Small intestine (tissue), 7 donors: ENCODE results near the gene CXCL3. TPM values are rescaled to one million over a fixed set of nuclear protein-coding genes. Genes with fewer than 3 reads are reported as not detected.
A peak's percentile ranks its signal among the peaks of the same experiment; 100 is the strongest.

Experiments
- DNase-seq, 2 donors: peaks; one replicate each; pipeline versions ENCODE4 v3.0.0 to v3.0.0-alpha.2; 2013
- FAIRE-seq: peaks from 2 replicates; lab custom pipeline; 2012; peaks lifted over from hg19 to GRCh38; lab: Jason Lieb, UNC
- H3K27ac ChIP-seq, 3 donors: one replicate each; pipeline ENCODE4 v1.5.1; 2013; ENCODE audit warnings: low read length in 2 of 3, mild to moderate bottlenecking in 2 of 3, control low read depth in 1 of 3, inconsistent platforms in 1 of 3, low read depth in 1 of 3, moderate library complexity in 1 of 3
- H3K27me3 ChIP-seq, 3 donors: one replicate each; pipeline ENCODE4 v1.6.1; 2013; ENCODE audit warnings: low read length in 3 of 3, inconsistent platforms in 1 of 3; ENCODE audit not compliant: control insufficient read depth in 3 of 3, insufficient read depth in 3 of 3
- H3K36me3 ChIP-seq, 3 donors: one replicate each; pipeline ENCODE4 v1.6.1; 2013; ENCODE audit warnings: low read length in 3 of 3, inconsistent platforms in 1 of 3, low read depth in 1 of 3, mild to moderate bottlenecking in 1 of 3, moderate library complexity in 1 of 3; ENCODE audit not compliant: control insufficient read depth in 3 of 3, insufficient read depth in 2 of 3
- H3K4me1 ChIP-seq, 3 donors: one replicate each; pipeline ENCODE4 v1.6.1; 2013; ENCODE audit warnings: low read length in 2 of 3, inconsistent platforms in 1 of 3, low read depth in 1 of 3, mild to moderate bottlenecking in 1 of 3, moderate library complexity in 1 of 3; ENCODE audit not compliant: control insufficient read depth in 3 of 3, insufficient read depth in 2 of 3
- H3K4me3 ChIP-seq, 3 donors: one replicate each; pipeline ENCODE4 v1.5.1; 2013; ENCODE audit warnings: low read length in 3 of 3, control low read depth in 1 of 3, inconsistent platforms in 1 of 3, low read depth in 1 of 3, mild to moderate bottlenecking in 1 of 3, moderate library complexity in 1 of 3
- H3K9me3 ChIP-seq, 2 donors: one replicate each; pipeline ENCODE4 v1.6.1; 2013; ENCODE audit warnings: low read depth in 1 of 2, low read length in 1 of 2; ENCODE audit not compliant: control insufficient read depth in 2 of 2, insufficient read depth in 1 of 2
- WGBS, 3 donors: extraction: QIAGEN DNeasy Blood & Tissue Kit; methylation state at CpG; one replicate each; pipeline ENCODE4 v1.1.7; 2013; 5-methylcytosine and 5-hydroxymethylcytosine counted together
- polyA plus RNA-seq, 4 donors: library from polyadenylated mRNA; stranded (reverse) in 3 of 4; unstranded in 1 of 4; fragments of 200-250 nt in 3 of 4; fragments of 120-200 nt in 1 of 4; gene quantifications; one replicate each; pipeline versions ENCODE4 v1.2.1 to v1.2.3, GENCODE V29; 2013
- donor health status: healthy with polysubstance abuse.
- donor health status: control.
- donor health status: control.
- donor health status: Bipolar disorder and iron deficiency.
- donor health status: healthy.

CXCL3 gene
- polyA plus RNA-seq, 4 donors, result 0.89 to 5.6 (median 4.9) TPM; not detected in 1

GRCh38 chr4:74073358-74073757 is 34.9 kb upstream of the CXCL3 start:
- H3K4me1 ChIP-seq, result no peaks in the 10 kb centered on the region
- DNase-seq (no peak), FAIRE-seq (no peak)

GRCh38 chr4:74072739-74073138 is 34.2 kb upstream of the CXCL3 start:
- Histone ChIP-seq H3K9me3 (peaks cover 0 to 2% of the 10 kb centered on the region in 2 donors), H3K27ac (no peak overlapping the region), H3K4me1 (no peaks in the 10 kb centered on the region), H3K27me3 (no peaks in the 10 kb centered on the region), H3K36me3 (no peaks in the 10 kb centered on the region), H3K4me3 (no peak overlapping the region)
- DNase-seq (no peak), FAIRE-seq (no peak)
- WGBS, 3 donors, result 95 to 100% (median 97%) methylated on average over 1 of the region's 1 CpG

More at GRCh38 chr4:74073358-74073757, 34.9 kb upstream of the CXCL3 start:
- Histone ChIP-seq H3K27ac (no peak overlapping the region), H3K36me3 (no peaks in the 10 kb centered on the region), H3K4me3 (no peak overlapping the region), H3K9me3 (peaks cover 0 to 2% of the 10 kb centered on the region in 2 donors), H3K27me3 (no peaks in the 10 kb centered on the region)

- no peak overlapping the region for H3K4me3 ChIP-seq
- peaks cover 0 to 11% (median 1%) of the 10 kb centered on the region in 3 donors for H3K4me1 ChIP-seq
- peaks cover 0 to 2% of the 10 kb centered on the region in 2 donors for H3K9me3 ChIP-seq
- H3K36me3 ChIP-seq, result no peaks in the 10 kb centered on the region
- H3K27me3 ChIP-seq, result no peaks in the 10 kb centered on the region
- no peak overlapping the region for H3K27ac ChIP-seq
- no peak for DNase-seq
- no peak for FAIRE-seq
Observed at GRCh38 chr4:74067586-74067985, 29.1 kb upstream of the CXCL3 start.

- DNase-seq, result no peak
- no peak for FAIRE-seq
- H3K27ac ChIP-seq, result no peak overlapping the region
- 85 to 89% (median 89%) methylated on average over 2 of the region's 2 CpGs for WGBS, 3 donors
- H3K4me1 ChIP-seq, result peaks cover 0 to 18% (median 4%) of the 10 kb centered on the region in 3 donors
- H3K9me3 ChIP-seq, result peaks cover 0 to 6% of the 10 kb centered on the region in 2 donors
- H3K4me3 ChIP-seq, result no peak overlapping the region
- H3K27me3 ChIP-seq, result no peaks in the 10 kb centered on the region
- H3K36me3 ChIP-seq, result no peaks in the 10 kb centered on the region
Observed at GRCh38 chr4:74066232-74066631, 27.7 kb upstream of the CXCL3 start.

- FAIRE-seq (no peak), DNase-seq (no peak)
- H3K4me3 ChIP-seq, result no peak overlapping the region
- no peaks in the 10 kb centered on the region for H3K27me3 ChIP-seq
- no peak overlapping the region for H3K27ac ChIP-seq
- H3K4me1 ChIP-seq, result peaks cover 0 to 18% (median 4%) of the 10 kb centered on the region in 3 donors
- peaks cover 0 to 7% of the 10 kb centered on the region in 2 donors for H3K9me3 ChIP-seq
- 78 to 90% (median 79%) methylated on average over 6 of the region's 6 CpGs for WGBS, 3 donors
- no peaks in the 10 kb centered on the region for H3K36me3 ChIP-seq
Observed at GRCh38 chr4:74065115-74065642, 26.7 kb upstream of the CXCL3 start.

- peaks cover 0 to 18% (median 4%) of the 10 kb centered on the region in 3 donors for H3K4me1 ChIP-seq
- 8 to 43% (median 19%) methylated on average over 1 of the region's 1 CpG for WGBS, 3 donors
- FAIRE-seq, result no peak
- H3K4me3 ChIP-seq, result no peak overlapping the region
- peaks cover 0 to 4% of the 10 kb centered on the region in 2 donors for H3K9me3 ChIP-seq
- no peak overlapping the region for H3K27ac ChIP-seq
- H3K27me3 ChIP-seq, result no peaks in the 10 kb centered on the region
- peak in 1 of 2 donors; percentile 19 for DNase-seq
- H3K36me3 ChIP-seq, result no peaks in the 10 kb centered on the region
Observed at GRCh38 chr4:74063859-74064258, 25.4 kb upstream of the CXCL3 start.

DNA sequence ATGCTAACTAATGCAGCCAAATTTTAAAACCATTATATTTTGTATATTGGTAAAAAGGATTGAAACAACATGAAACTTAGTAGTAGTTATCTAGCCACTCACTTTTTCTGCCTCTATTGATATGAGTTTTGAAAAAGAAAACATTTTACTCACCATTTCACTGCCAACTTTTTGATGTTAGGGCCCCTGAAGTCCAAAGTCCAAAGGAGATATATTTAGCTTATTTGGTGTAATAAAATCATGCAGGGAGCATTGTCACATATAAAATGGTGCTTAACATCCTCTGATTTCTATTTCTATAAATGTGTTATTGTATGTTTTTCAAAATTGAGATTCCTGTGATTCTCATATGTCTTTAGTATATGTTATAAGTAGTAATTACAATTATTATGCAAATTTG is 24.5 kb upstream of the CXCL3 start:
- H3K9me3 ChIP-seq, result peaks cover 0 to 4% of the 10 kb centered on the region in 2 donors
- no peaks in the 10 kb centered on the region for H3K36me3 ChIP-seq
- H3K27ac ChIP-seq, result peak overlapping the region in 1 of 3 donors; percentile 20
- H3K27me3 ChIP-seq, result no peaks in the 10 kb centered on the region
- peak; percentile 15 to 76 for DNase-seq
- peaks cover 0 to 18% (median 4%) of the 10 kb centered on the region in 3 donors for H3K4me1 ChIP-seq
- FAIRE-seq, result no peak
- H3K4me3 ChIP-seq, result no peak overlapping the region

DNA sequence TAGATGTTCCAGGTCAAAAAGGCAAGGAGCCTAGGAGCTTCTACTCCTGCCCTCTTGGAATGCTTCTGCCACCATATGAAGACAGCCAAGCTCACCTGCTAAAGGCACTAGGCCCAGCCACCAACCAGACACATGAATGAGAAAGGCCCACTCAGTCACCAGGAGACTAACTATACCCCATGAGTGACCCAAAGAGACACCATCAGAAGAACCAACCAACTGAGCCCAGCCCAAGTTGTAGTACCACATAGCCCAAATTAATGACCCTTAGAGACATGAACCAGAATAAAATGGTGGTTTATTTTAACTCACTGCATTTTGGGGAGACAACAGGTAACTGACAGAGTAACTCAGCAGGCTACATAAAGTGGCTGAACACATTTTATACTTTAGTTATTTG is 22.9 kb upstream of the CXCL3 start:
- Histone ChIP-seq H3K27ac (no peak overlapping the region), H3K4me3 (no peak overlapping the region), H3K36me3 (no peaks in the 10 kb centered on the region), H3K27me3 (no peaks in the 10 kb centered on the region), H3K4me1 (peaks cover 0 to 18% (median 4%) of the 10 kb centered on the region in 3 donors), H3K9me3 (peaks cover 0 to 4% of the 10 kb centered on the region in 2 donors)
- FAIRE-seq (no peak), DNase-seq (no peak)
